Epithelial cell of alveolus of lung (primary cell): Measurements from ENCODE around the gene TFDP1. TPM values are rescaled to one million over a fixed set of nuclear protein-coding genes. Genes with fewer than 3 reads are reported as not detected.

Source experiments
- total RNA-seq: library from RNA; depleted of rRNA; stranded (reverse); fragments of >200 nt; gene quantifications from 2 replicates; pipeline ENCODE4 v1.2.1, GENCODE V29; 2015

Gene TFDP1
- 64.0 and 74.0 TPM in 2 replicates for total RNA-seq

GRCh38 chr13:113584205-113584869 lies at the start of gene TFDP1:
TSS of gene TFDP1 (plus strand) at chr13:113584753. CDS start at chr13:113585838, 1,085 bp downstream.

GRCh38 chr13:113657851-113658741 lies 73.5 kb downstream of the TFDP1 start, which contains the start of gene ATP4B:
TSS of gene ATP4B (minus strand) at chr13:113658198. CDS start at chr13:113658144, 54 bp downstream.

GRCh38 chr13:113666951-113667701 lies 82.6 kb downstream of the TFDP1 start, which contains the start of gene GRK1:
TSS of gene GRK1 (plus strand) at chr13:113667219. CDS start at chr13:113667387, 168 bp downstream.

Other genes starting within 250 kb of the TFDP1 start
- gene GRTP1, start 220.6 kb upstream of the TFDP1 start, total RNA-seq, result 1.2 and 5.9 TPM in 2 replicates
- gene ADPRHL1, start 131.3 kb upstream of the TFDP1 start, total RNA-seq, result 0.56 and 1.9 TPM in 2 replicates
- 5.7 and 17.3 TPM in 2 replicates for gene DCUN1D2, start 94.0 kb upstream of the TFDP1 start, total RNA-seq
- not detected in 2 replicates for gene ATP4B, start 73.4 kb downstream of the TFDP1 start, total RNA-seq
- gene GRK1, start 82.5 kb downstream of the TFDP1 start, total RNA-seq, result not detected in 2 replicates
- gene TMEM255B, start 174.5 kb downstream of the TFDP1 start, total RNA-seq, result 1.0 TPM in 1 of 2 replicates, not detected in the other